Measurements from ENCODE around the gene POLRMT. TPM values are rescaled to one million over a fixed set of nuclear protein-coding genes. Genes with fewer than 3 reads are reported as not detected.

POLRMT gene
- total and polyA plus RNA-seq, 8 donors: 28.5 to 44.7 (median 39.7) TPM

DNA sequence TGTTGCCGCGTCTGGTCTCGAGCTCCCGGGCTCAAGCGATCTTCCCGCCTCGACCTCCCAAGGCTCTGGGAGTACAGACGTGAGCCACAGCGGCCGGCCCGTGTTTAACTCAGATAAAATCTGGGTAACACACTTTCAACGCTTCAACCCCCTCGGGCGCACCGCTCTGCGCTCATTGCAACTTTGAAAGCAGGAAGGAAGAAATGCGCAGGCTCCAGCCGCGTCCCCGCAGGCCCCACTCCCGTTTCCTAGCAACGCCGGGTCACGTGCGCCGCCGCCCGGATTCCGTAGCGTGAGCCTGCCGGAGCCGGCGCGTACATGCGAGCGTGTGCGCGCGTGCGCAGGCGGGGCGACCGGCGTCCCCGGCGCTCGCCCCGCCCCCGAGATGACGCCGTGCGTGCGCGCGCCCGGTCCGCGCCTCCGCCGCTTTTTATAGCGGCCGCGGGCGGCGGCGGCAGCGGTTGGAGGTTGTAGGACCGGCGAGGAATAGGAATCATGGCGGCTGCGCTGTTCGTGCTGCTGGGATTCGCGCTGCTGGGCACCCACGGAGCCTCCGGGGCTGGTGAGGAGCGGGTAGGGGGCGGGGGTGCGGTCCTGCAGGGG is 61.1 kb downstream of the POLRMT start, which contains the start of gene BSG:
TSS of gene BSG (plus strand) at position 457 of the 603 bp plus-strand sequence. CDS start at position 496, 39 bp downstream.
- intact Hi-C loops (cut with DNase I): no loop called here
- Histone ChIP-seq H3K9me3 (no peaks in the 10 kb centered on the region), H3K36me3 (peaks cover 0 to 2% of the 10 kb centered on the region in 2 donors), H3K4me1 (peaks cover 16 to 48% of the 10 kb centered on the region in 2 donors), H3K27me3 (no peaks in the 10 kb centered on the region), H3K4me3 (peak within 1 kb of the TSS; percentile 87 to 95), H3K27ac (peak within 1 kb of the TSS; percentile 91 to 93)
- peak; percentile 85 for ATAC-seq
- peak; percentile 98 to 100 (median 99) for DNase-seq
- peak in 1 of 2 donors; percentile 30 for TF ChIP-seq CTCF (IDR thresholded peaks at IDR 0.05)

- ATAC-seq (peak; percentile 24), DNase-seq (peak in 1 of 4 donors; percentile 59)
- no peaks in the 10 kb centered on the region for H3K9me3 ChIP-seq
- H3K27ac ChIP-seq: peak overlapping the region; percentile 91 to 93
- intact Hi-C loops (cut with DNase I): no loop called here
- H3K4me3 ChIP-seq: peak overlapping the region; percentile 38 to 95
- H3K36me3 ChIP-seq: no peaks in the 10 kb centered on the region
- no peak for TF ChIP-seq CTCF (IDR thresholded peaks at IDR 0.05)
- peaks cover 18 to 46% of the 10 kb centered on the region in 2 donors for H3K4me1 ChIP-seq
- H3K27me3 ChIP-seq: no peaks in the 10 kb centered on the region
Measured at GRCh38 chr19:571566-571974, 61.8 kb downstream of the POLRMT start.

DNA sequence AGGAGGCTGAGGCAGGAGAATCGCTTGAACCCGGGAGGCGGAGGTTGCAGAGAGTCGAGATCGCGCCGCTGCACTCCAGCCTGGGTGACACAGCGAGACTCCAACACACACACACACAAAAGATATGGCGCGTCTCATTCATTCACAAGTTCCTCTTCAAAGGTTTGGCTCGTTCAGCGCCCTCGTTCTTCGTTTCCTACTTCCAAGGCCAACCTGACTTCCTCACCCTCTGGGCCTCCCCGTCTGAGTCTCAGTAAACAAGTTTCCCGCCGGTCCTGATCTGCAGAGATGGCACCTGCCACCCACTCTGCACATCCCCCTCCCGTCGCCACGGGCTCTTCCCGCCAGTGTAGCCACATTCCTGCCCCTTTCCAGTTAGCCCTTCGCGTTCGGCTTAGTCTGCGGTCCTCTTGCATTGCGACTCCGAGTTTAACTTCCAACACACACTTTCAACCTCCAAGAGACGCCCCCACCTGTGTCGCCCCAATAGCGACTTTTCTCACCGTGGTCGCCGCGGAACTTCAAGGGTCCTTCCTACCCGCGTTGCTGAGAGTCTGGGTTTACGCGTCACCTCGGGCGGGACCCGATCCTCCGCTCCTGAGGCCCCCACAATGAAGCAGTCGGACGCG is 62.3 kb downstream of the POLRMT start:
- H3K9me3 ChIP-seq: no peaks in the 10 kb centered on the region
- DNase-seq (peak in 3 of 4 donors; percentile 51 to 74 (median 66)), ATAC-seq (peak; percentile 12)
- TF ChIP-seq CTCF (IDR thresholded peaks at IDR 0.05): no peak
- H3K27me3 ChIP-seq: no peaks in the 10 kb centered on the region
- intact Hi-C loops (cut with DNase I): no loop called here
- peak overlapping the region; percentile 38 to 95 for H3K4me3 ChIP-seq
- peak overlapping the region; percentile 91 to 93 for H3K27ac ChIP-seq
- H3K36me3 ChIP-seq: no peaks in the 10 kb centered on the region
- peaks cover 18 to 41% of the 10 kb centered on the region in 2 donors for H3K4me1 ChIP-seq

DNA sequence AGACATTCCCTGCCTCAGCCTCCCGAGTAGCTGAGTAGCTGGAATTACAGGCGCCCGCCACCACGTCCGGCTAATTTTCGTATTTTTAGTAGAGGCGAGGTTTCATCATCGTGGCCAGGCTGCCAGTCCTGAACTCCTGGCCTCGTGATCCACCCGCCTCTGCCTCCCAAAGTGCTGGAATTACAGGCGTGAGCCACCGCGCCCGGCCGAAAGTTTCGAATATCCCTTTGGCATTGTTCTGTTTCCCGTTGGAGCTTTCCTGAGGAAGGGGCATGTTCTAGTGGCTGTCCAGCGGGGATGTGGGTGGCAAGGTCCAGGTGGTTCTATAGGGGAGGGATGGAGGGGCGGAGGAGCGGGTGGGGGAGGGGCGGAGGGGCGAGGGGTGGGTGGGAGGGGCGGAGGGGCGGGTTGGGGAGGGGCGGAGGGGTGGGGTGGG is 63.1 kb downstream of the POLRMT start:
- ATAC-seq (no peak), DNase-seq (peak in 1 of 4 donors; percentile 50)
- H3K36me3 ChIP-seq: no peaks in the 10 kb centered on the region
- H3K4me3 ChIP-seq: no peak overlapping the region
- H3K27me3 ChIP-seq: no peaks in the 10 kb centered on the region
- no peak for TF ChIP-seq CTCF (IDR thresholded peaks at IDR 0.05)
- no peak overlapping the region for H3K27ac ChIP-seq
- H3K9me3 ChIP-seq: no peaks in the 10 kb centered on the region
- peaks cover 11 to 33% of the 10 kb centered on the region in 2 donors for H3K4me1 ChIP-seq
- intact Hi-C loops (cut with DNase I): no loop called here

GRCh38 chr19:567296-567900 is 65.9 kb downstream of the POLRMT start:
- no peaks in the 10 kb centered on the region for H3K9me3 ChIP-seq
- DNase-seq (no peak), ATAC-seq (no peak)
- intact Hi-C loops (cut with DNase I): no loop called here
- no peak overlapping the region for H3K4me3 ChIP-seq
- H3K27ac ChIP-seq: peak overlapping the region in 1 of 2 donors; percentile 51
- no peak for TF ChIP-seq CTCF (IDR thresholded peaks at IDR 0.05)
- H3K4me1 ChIP-seq: peaks cover 4 to 10% of the 10 kb centered on the region in 2 donors
- H3K27me3 ChIP-seq: no peaks in the 10 kb centered on the region
- H3K36me3 ChIP-seq: no peaks in the 10 kb centered on the region

All from left lung (tissue), 10 donors.